HEK293 (cell line): ENCODE results near the gene CELF1.
"Not testable (repeated sequence)": the region's sequence is repeated elsewhere in the genome, so short reads cannot be mapped to it uniquely, and the experiment has no call there.

Source experiments
- CTCF ChIA-PET: fragments of 350-600 bp; formaldehyde crosslinking; extraction: SDS; loops from one replicate; lab custom pipeline; 2021; ENCODE audit warnings: antibody characterized with exemption; lab: Yijun Ruan, JAX
- POLR2A ChIA-PET: fragments of 300-600 bp; formaldehyde crosslinking; extraction: SDS; loops from one replicate; lab custom pipeline; 2020; ENCODE audit warnings: antibody characterized with exemption, inconsistent platforms; lab: Yijun Ruan, JAX
- H3K27ac ChIP-seq: fragments of 200-500 bp; sonication (Bioruptor generic); 2 replicates; pipeline ENCODE4 v1.5.1; 2014; ENCODE audit warnings: low read depth, low read length, control low read depth, inconsistent platforms; ENCODE audit errors: extremely low read depth
- H3K36me3 ChIP-seq, 2 experiments: fragments of 200-500 bp in 1 of 2; sonication (Bioruptor generic) in 1 of 2; 1 replicate in 1 of 2; 2 replicates in 1 of 2; pipeline ENCODE4 v1.5.1; 2014 to 2017; ENCODE audit warnings: inconsistent platforms in 2 of 2, low read length in 2 of 2; ENCODE audit not compliant: control insufficient read depth in 2 of 2, insufficient read depth in 1 of 2
- H3K4me1 ChIP-seq: fragments of 200-500 bp; sonication (Bioruptor generic); 2 replicates; pipeline ENCODE4 v1.5.1; 2014; ENCODE audit warnings: mild to moderate bottlenecking, low read length, inconsistent platforms; ENCODE audit not compliant: control insufficient read depth, insufficient read depth
- H3K4me3 ChIP-seq: 2 replicates; pipeline ENCODE4 v1.5.1; 2011; ENCODE audit warnings: low read depth, mild to moderate bottlenecking, control low read depth, low read length, moderate library complexity
- H3K9me3 ChIP-seq: fragments of 200-500 bp; sonication (Bioruptor generic); 2 replicates; pipeline ENCODE4 v1.5.1; 2014; ENCODE audit warnings: low read depth, low read length, inconsistent platforms; ENCODE audit not compliant: control insufficient read depth, insufficient read depth
- GLI2 ChIP-seq: fragments of 450-650 bp; formaldehyde crosslinking; IDR thresholded peaks from 2 replicates; pipeline ENCODE4; 2017; ENCODE audit warnings: missing biosample characterization, missing genetic modification characterization, low read depth, borderline replicate concordance
- MEIS1 ChIP-seq: sonication (generic); formaldehyde crosslinking; IDR thresholded peaks from 2 replicates; pipeline ENCODE4 v1.8.1; 2022; ENCODE audit warnings: missing genetic modification reagents, mild to moderate bottlenecking, borderline replicate concordance
- PRDM1 ChIP-seq: fragments of 450-650 bp; formaldehyde crosslinking; IDR thresholded peaks from 2 replicates; pipeline ENCODE4; 2016; ENCODE audit warnings: missing biosample characterization, missing genetic modification characterization
- SCRT2 ChIP-seq: fragments of 450-650 bp; formaldehyde crosslinking; IDR thresholded peaks from 2 replicates; pipeline ENCODE4 v1.5.1; 2016; ENCODE audit warnings: missing biosample characterization, missing genetic modification characterization
- ZBTB48 ChIP-seq: fragments of 450-650 bp; formaldehyde crosslinking; IDR thresholded peaks from 2 replicates; pipeline ENCODE4 v1.5.1; 2016; ENCODE audit warnings: missing biosample characterization, missing genetic modification characterization
- ZBTB8A ChIP-seq: fragments of 450-650 bp; formaldehyde crosslinking; IDR thresholded peaks from 2 replicates; pipeline ENCODE4 v1.5.1; 2016; ENCODE audit warnings: missing biosample characterization, missing genetic modification characterization
- ZFHX2 ChIP-seq: fragments of 450-650 bp; formaldehyde crosslinking; conservative IDR thresholded peaks from 2 replicates; pipeline ENCODE4 v1.5.1; 2016; ENCODE audit warnings: missing biosample characterization, missing genetic modification characterization
- ZNF114 ChIP-seq: fragments of 450-650 bp; formaldehyde crosslinking; IDR thresholded peaks from 2 replicates; pipeline ENCODE4 v1.5.0; 2017; ENCODE audit warnings: missing biosample characterization, missing genetic modification characterization
- ZNF133 ChIP-seq: fragments of 450-650 bp; formaldehyde crosslinking; IDR thresholded peaks from 2 replicates; pipeline ENCODE4 v1.5.1; 2016; ENCODE audit warnings: missing biosample characterization, missing genetic modification characterization
- ZNF202 ChIP-seq: fragments of 450-650 bp; formaldehyde crosslinking; IDR thresholded peaks from 2 replicates; pipeline ENCODE4 v1.5.1; 2016; ENCODE audit warnings: missing biosample characterization, missing genetic modification characterization, borderline replicate concordance
- ZNF248 ChIP-seq: fragments of 450-650 bp; formaldehyde crosslinking; IDR thresholded peaks from 2 replicates; pipeline ENCODE4 v1.5.1; 2017; ENCODE audit warnings: missing biosample characterization, missing genetic modification characterization
- ZNF426 ChIP-seq: fragments of 450-650 bp; formaldehyde crosslinking; IDR thresholded peaks from 2 replicates; pipeline ENCODE4 v1.5.1; 2017; ENCODE audit warnings: missing biosample characterization, missing genetic modification characterization, mild to moderate bottlenecking, inconsistent platforms, moderate library complexity
- ZNF561 ChIP-seq: fragments of 450-650 bp; IDR thresholded peaks from 2 replicates; pipeline ENCODE4 v1.5.1; 2018; ENCODE audit warnings: missing biosample characterization, missing genetic modification characterization, borderline replicate concordance
- ZNF654 ChIP-seq: fragments of 450-650 bp; formaldehyde crosslinking; IDR thresholded peaks from 2 replicates; pipeline ENCODE4 v1.5.1; 2016; ENCODE audit warnings: low read depth, missing biosample characterization, missing genetic modification characterization
- ZNF76 ChIP-seq: fragments of 450-650 bp; formaldehyde crosslinking; IDR thresholded peaks from 2 replicates; pipeline ENCODE4; 2016; ENCODE audit warnings: low read depth, missing biosample characterization, missing genetic modification characterization, borderline replicate concordance
- ZNF776 ChIP-seq: fragments of 450-650 bp; formaldehyde crosslinking; IDR thresholded peaks from 2 replicates; pipeline ENCODE4 v1.5.0; 2017; ENCODE audit warnings: missing biosample characterization, missing genetic modification characterization, borderline replicate concordance
- ZNF777 ChIP-seq: fragments of 450-650 bp; formaldehyde crosslinking; IDR thresholded peaks from 2 replicates; pipeline ENCODE4 v1.5.1; 2017; ENCODE audit warnings: missing biosample characterization, missing genetic modification characterization, borderline replicate concordance
- ZNF791 ChIP-seq: fragments of 450-650 bp; formaldehyde crosslinking; IDR thresholded peaks from 2 replicates; pipeline ENCODE4 v1.5.1; 2016; ENCODE audit warnings: missing biosample characterization, missing genetic modification characterization
- TF ChIP-seq, protein P1 (sequence below): fragments of 450-650 bp; formaldehyde crosslinking; IDR thresholded peaks from 2 replicates; pipeline ENCODE4 v1.5.1; 2017; ENCODE audit warnings: missing biosample characterization, missing genetic modification characterization
- TF ChIP-seq, protein P2 (sequence below): fragments of 450-650 bp; formaldehyde crosslinking; IDR thresholded peaks from 2 replicates; pipeline ENCODE4 v1.5.1; 2016; ENCODE audit warnings: missing biosample characterization, missing genetic modification characterization, borderline replicate concordance
- TF ChIP-seq, protein P3 (sequence below): fragments of 450-650 bp; formaldehyde crosslinking; IDR thresholded peaks from 2 replicates; pipeline ENCODE4; 2016; ENCODE audit warnings: missing biosample characterization, missing genetic modification characterization
- TF ChIP-seq, protein P4 (sequence below): fragments of 450-650 bp; formaldehyde crosslinking; IDR thresholded peaks from 2 replicates; pipeline ENCODE4 v1.5.1; 2016; ENCODE audit warnings: missing biosample characterization, missing genetic modification characterization
- TF ChIP-seq, protein P5 (sequence below): fragments of 450-650 bp; formaldehyde crosslinking; IDR thresholded peaks from 2 replicates; pipeline ENCODE4 v1.5.1; 2016; ENCODE audit warnings: missing biosample characterization, missing genetic modification characterization

Gene CELF1

DNA sequence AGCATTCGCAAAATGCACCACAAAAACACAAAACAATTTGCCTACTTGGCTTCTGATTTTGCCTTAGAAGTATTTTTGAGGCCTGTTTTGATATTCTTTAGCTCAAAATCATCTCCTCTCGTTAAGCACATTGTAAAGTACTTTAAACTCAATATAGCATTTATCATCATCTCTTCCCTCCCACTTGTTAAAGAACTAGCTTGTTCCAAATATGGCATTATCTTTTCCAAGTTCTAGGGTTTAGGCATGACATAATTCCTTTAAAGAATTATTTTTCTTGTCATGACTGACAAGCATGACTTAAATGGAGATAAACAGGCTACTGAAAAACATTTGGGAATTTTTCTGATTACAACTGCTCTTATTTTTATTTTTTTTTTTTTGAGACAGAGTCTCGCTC lies 21.3 kb downstream of the CELF1 start:
- H3K9me3 ChIP-seq: no peaks in the 10 kb centered on the region
- H3K27ac ChIP-seq: no peak overlapping the region
- H3K36me3 ChIP-seq: peaks cover 0 to 4% of the 10 kb centered on the region in 2 experiments; a peak in 2 of 3 replicates
- ChIA-PET POLR2A (interaction anchor here (0.6 to 1.6 kb wide), 4 partner anchors 22 to 198 kb away, joined by 3 to 5 read pairs (median 4); partner anchors contain the start of genes KBTBD4 and NDUFS3), CTCF (interaction anchor here (0.8 kb wide), 1 partner anchor 20 kb away, joined by 4 read pairs; no protein-coding TSS in a partner anchor)
- H3K4me3 ChIP-seq: no peak overlapping the region
- H3K4me1 ChIP-seq: peaks cover 5% of the 10 kb centered on the region
- no peak for TF ChIP-seq PRDM1 (tag by site-specific recombination)
- TF ChIP-seq MEIS1: no peak
- TF ChIP-seq ZNF791: no peak
- no peak for TF ChIP-seq ZNF777
- TF ChIP-seq, protein P1, sequence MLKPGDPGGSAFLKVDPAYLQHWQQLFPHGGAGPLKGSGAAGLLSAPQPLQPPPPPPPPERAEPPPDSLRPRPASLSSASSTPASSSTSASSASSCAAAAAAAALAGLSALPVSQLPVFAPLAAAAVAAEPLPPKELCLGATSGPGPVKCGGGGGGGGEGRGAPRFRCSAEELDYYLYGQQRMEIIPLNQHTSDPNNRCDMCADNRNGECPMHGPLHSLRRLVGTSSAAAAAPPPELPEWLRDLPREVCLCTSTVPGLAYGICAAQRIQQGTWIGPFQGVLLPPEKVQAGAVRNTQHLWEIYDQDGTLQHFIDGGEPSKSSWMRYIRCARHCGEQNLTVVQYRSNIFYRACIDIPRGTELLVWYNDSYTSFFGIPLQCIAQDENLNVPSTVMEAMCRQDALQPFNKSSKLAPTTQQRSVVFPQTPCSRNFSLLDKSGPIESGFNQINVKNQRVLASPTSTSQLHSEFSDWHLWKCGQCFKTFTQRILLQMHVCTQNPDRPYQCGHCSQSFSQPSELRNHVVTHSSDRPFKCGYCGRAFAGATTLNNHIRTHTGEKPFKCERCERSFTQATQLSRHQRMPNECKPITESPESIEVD (tag by site-specific recombination): peak; percentile 77
- TF ChIP-seq ZNF776 (tag by site-specific recombination): no peak
- no peak for TF ChIP-seq SCRT2 (tag by site-specific recombination)
- no peak for TF ChIP-seq ZNF561
- TF ChIP-seq, all 188 proteins: peak for 1

DNA sequence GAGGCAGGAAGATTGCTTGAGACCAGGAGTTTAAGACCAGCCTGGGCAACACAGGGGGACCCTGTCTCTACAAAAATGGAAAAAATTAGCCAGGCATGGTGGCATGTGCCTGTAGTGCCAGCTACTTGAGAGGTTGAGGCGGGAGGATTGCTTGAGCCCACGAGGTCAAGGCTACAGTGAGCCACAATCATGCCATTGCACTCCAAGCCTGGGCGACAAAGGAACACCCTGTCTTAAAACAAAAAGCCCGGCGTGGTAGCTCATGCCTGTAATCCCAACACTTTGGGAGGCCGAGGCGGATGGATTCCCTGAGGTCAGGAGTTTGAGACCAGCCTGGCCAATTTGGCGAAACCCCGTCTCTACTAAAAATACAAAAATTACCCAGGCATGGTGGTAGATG lies 22.2 kb downstream of the CELF1 start:
- H3K9me3 ChIP-seq, H3K36me3 ChIP-seq, H3K4me3 ChIP-seq, H3K27ac ChIP-seq, CTCF ChIA-PET, POLR2A ChIA-PET, H3K4me1 ChIP-seq: not testable (repeated sequence)

DNA sequence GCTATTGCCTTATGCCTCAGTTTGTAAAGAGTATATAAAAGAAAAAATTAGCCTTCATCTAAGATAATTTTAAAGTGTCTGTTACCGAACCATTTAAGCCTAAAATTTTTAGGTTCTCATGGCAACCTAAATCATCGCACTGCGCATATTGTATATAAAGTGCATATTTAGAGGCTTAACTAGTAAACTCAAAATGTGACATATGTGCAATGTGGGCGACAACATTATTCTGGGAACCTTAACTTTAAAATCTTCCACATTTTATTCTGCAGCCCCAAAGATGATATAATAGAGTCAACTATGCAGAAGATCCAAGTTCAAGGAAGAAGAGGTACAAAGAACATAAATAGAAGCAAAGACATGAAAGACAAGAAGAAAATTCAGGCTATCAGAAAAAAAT lies 23.0 kb downstream of the CELF1 start:
- no peaks in the 10 kb centered on the region for H3K9me3 ChIP-seq
- H3K36me3 ChIP-seq: no peaks in the 10 kb centered on the region; a peak in 1 of 3 replicates
- CTCF ChIA-PET: no interaction called here
- no peak overlapping the region for H3K27ac ChIP-seq
- POLR2A ChIA-PET: no interaction called here
- H3K4me3 ChIP-seq: no peak overlapping the region
- H3K4me1 ChIP-seq: peaks cover 3% of the 10 kb centered on the region
- TF ChIP-seq GLI2 (tag by site-specific recombination) (no peak), ZNF202 (no peak), ZBTB48 (tag by site-specific recombination) (no peak), ZBTB8A (tag by site-specific recombination) (no peak), ZNF133 (tag by site-specific recombination) (no peak), ZFHX2 (no peak), ZNF248 (no peak), ZNF76 (tag by site-specific recombination) (no peak), ZNF426 (tag by site-specific recombination) (no peak), ZNF114 (no peak), ZNF654 (tag by site-specific recombination) (no peak)
- TF ChIP-seq, protein P2, sequence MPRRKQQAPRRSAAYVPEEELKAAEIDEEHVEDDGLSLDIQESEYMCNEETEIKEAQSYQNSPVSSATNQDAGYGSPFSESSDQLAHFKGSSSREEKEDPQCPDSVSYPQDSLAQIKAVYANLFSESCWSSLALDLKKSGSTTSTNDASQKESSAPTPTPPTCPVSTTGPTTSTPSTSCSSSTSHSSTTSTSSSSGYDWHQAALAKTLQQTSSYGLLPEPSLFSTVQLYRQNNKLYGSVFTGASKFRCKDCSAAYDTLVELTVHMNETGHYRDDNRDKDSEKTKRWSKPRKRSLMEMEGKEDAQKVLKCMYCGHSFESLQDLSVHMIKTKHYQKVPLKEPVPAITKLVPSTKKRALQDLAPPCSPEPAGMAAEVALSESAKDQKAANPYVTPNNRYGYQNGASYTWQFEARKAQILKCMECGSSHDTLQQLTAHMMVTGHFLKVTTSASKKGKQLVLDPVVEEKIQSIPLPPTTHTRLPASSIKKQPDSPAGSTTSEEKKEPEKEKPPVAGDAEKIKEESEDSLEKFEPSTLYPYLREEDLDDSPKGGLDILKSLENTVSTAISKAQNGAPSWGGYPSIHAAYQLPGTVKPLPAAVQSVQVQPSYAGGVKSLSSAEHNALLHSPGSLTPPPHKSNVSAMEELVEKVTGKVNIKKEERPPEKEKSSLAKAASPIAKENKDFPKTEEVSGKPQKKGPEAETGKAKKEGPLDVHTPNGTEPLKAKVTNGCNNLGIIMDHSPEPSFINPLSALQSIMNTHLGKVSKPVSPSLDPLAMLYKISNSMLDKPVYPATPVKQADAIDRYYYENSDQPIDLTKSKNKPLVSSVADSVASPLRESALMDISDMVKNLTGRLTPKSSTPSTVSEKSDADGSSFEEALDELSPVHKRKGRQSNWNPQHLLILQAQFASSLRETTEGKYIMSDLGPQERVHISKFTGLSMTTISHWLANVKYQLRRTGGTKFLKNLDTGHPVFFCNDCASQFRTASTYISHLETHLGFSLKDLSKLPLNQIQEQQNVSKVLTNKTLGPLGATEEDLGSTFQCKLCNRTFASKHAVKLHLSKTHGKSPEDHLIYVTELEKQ (tag by site-specific recombination): no peak
- TF ChIP-seq, protein P3, sequence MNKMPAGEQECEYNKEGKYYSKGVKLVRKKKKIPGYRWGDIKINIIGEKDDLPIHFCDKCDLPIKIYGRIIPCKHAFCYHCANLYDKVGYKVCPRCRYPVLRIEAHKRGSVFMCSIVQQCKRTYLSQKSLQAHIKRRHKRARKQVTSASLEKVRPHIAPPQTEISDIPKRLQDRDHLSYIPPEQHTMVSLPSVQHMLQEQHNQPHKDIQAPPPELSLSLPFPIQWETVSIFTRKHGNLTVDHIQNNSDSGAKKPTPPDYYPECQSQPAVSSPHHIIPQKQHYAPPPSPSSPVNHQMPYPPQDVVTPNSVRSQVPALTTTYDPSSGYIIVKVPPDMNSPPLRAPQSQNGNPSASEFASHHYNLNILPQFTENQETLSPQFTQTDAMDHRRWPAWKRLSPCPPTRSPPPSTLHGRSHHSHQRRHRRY: no peak
- TF ChIP-seq, protein P4, sequence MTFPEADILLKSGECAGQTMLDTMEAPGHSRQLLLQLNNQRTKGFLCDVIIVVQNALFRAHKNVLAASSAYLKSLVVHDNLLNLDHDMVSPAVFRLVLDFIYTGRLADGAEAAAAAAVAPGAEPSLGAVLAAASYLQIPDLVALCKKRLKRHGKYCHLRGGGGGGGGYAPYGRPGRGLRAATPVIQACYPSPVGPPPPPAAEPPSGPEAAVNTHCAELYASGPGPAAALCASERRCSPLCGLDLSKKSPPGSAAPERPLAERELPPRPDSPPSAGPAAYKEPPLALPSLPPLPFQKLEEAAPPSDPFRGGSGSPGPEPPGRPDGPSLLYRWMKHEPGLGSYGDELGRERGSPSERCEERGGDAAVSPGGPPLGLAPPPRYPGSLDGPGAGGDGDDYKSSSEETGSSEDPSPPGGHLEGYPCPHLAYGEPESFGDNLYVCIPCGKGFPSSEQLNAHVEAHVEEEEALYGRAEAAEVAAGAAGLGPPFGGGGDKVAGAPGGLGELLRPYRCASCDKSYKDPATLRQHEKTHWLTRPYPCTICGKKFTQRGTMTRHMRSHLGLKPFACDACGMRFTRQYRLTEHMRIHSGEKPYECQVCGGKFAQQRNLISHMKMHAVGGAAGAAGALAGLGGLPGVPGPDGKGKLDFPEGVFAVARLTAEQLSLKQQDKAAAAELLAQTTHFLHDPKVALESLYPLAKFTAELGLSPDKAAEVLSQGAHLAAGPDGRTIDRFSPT: no peak
- TF ChIP-seq, protein P5, sequence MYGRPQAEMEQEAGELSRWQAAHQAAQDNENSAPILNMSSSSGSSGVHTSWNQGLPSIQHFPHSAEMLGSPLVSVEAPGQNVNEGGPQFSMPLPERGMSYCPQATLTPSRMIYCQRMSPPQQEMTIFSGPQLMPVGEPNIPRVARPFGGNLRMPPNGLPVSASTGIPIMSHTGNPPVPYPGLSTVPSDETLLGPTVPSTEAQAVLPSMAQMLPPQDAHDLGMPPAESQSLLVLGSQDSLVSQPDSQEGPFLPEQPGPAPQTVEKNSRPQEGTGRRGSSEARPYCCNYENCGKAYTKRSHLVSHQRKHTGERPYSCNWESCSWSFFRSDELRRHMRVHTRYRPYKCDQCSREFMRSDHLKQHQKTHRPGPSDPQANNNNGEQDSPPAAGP (tag by site-specific recombination): no peak
